GM19468 (cell line): ENCODE results near the gene UBB.
"Not testable (repeated sequence)": the region's sequence is repeated elsewhere in the genome, so short reads cannot be mapped to it uniquely, and the experiment has no call there.

Source experiments
- ATAC-seq: cut with Tn5 transposase; IDR thresholded peaks from one replicate; pipeline ENCODE4 v1.9.1; 2021; ENCODE audit warnings: mild to moderate bottlenecking, moderate library complexity, moderate number of reproducible peaks; ENCODE audit not compliant: unreplicated experiment; ENCODE audit errors: extremely low read depth

The UBB gene

DNA sequence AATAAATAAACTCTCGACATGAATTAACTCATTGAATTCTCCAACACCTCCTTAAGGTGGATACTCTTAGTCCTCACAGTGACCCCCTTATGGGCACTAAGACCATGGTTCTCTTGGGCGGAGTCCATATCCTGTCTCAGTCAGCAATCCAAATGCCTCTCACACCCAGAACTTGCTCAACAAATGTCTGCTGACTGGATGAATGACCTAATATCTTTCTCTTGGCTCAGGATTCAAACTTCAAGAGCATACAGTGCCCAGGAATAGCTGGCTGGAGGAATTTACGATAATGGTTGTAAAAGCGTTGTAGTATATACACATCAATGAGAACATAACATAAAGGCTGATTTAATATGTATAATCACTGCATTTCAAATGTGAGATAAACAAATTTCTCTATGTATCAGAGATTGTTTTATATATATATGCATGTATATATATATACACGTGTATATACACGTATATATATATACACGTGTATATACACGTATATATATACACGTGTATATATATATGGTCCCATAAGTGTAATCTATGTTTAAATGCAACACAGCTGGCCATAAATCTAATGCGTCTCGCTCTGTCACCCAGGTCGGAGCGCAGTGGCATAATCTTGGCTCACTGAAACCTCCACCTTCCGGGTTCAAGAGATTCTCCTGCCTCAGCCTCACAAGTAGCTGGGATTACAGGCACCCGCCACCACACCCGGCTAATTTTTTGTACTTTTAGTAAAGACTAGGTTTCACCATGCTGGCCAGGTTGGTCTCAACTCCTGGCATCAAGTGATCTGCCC is 6.5 kb upstream of the UBB start:
- ATAC-seq: no peak

DNA sequence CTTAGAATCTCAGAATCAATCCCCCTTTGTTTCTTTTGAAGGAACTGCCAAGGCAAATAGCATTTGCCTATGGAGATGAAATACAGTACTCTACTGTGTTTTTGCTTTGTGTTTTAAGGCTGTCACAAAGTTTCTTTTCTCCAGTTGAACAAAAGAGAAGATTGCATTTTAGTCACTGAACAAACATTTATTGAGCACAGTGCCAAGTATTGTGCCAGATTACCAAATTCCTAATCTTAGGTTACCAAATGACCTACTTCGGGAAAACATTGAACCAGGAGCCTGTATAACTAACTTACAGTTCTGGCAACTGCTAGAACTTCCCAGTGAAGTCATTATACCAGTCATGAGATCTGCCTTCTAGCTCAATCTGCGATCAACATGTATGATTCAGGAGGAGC is 3.0 kb upstream of the UBB start:
- ATAC-seq: no peak

DNA sequence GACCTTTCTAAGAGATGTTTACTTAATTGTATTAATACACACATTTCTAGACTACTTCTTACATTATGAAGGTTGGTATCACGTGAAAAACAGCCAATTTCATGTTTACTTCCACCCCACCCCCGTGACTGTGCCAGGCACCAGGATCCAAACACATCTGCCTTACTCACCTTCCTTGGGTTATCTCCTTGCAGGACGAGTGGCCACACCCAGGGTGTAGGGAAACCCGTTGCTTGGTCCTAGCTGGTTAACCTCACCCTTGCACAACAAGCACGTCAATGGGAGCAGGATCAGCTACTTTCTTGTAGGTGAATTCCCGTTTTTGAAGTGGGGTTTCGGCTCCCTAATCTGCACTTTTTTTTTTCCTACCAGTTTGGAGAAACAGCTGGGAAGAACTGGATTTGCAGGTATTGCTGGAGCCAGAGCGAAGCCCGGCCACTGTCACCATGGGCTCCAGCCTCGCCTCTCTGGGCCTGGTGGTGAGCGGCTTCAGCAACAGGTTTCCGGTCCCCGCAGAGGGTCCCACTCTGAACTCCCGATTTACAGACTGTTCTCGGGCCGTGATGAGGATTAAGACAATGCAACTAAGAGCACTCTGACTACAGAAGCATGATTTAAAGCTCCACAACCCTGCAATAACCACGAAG is 2.1 kb upstream of the UBB start:
- no peak for ATAC-seq

DNA sequence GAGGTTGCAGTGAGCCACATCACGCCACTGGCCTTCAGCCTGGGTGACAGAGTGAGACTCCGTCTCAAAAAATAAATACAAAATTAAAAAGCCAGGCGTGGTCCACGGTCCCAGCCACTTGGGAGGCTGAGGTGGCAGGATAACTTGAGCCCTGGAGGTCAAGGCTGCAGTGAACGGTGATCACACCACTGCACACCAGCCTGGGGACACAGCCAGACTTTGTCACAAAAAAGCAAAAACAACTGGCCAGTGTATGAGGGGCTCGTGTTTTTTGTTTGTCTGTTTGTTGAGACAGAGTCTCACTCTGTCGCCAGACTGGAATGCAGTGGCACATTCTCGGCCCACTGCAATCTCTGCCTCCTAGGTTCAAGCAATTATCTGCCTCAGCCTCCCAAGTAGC is 1.2 kb upstream of the UBB start:
- no peak for ATAC-seq

DNA sequence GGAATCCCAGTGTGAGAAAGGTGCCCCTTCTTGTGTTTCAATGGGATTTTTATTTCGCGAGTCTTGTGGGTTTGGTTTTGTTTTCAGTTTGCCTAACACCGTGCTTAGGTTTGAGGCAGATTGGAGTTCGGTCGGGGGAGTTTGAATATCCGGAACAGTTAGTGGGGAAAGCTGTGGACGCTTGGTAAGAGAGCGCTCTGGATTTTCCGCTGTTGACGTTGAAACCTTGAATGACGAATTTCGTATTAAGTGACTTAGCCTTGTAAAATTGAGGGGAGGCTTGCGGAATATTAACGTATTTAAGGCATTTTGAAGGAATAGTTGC is 567 bp downstream of the UBB start:
- no peak for ATAC-seq

DNA sequence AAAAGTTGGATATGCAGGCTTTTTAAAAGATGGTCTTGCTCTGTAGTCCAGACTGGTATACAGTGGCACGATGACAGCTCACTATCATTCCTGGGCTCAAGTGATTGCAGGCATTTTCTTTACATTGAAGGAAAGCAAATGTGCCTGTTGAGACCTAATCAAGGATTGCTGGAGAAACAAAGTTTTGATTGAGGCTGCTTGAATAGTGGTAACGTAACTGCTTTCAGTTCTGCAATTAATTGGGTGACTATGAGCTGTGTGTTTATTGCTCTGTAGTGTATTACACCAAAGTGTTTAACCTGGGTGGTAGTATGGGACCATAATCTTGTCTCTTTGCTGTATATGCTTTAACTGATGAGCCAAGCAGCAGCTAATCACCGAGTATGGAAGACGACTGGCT is 2.3 kb downstream of the UBB start:
- ATAC-seq: no peak

DNA sequence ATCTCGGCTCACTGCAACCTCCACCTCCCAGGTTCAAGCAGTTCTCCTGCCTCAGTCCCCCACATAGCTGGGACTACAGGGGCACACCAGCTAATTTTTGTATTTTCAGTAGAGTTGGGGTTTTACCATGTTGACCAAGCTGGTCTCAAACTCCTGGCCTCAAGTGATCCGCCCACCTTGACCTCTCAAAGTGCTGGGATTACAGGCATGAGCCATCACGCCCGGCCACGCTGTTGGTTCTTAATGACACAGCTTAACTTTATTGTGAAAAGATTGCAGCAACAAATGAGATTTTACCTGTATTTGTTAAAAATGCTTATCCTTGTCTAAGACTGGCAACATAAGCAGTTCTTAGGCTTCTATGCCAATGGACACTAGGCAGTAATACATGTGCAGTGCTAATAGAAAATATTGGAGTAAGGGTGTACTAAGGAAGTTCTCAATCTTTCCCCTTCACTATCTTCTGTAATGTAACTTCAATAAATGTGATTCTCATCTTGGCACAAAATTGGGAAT is 2.9 kb downstream of the UBB start:
- ATAC-seq: no peak

DNA sequence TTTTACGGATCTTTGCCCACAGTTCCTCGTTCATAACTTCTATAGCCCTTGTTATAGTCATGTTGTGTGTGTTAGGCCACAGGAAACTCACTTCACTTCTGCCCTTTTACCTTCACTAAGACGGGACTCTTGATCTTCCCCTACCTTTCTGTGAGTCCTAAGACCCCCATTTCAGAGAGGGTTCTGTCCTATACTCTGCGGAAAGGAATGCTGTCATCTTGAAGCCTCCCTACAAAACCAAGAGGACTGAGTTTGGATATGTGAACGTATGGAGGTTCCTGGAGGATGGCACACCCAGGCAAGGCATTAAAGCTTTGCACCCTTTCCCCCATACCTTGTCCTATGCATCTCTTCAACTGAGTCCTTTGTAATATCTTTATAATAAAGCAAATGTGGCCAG is 3.7 kb downstream of the UBB start:
- no peak for ATAC-seq

DNA sequence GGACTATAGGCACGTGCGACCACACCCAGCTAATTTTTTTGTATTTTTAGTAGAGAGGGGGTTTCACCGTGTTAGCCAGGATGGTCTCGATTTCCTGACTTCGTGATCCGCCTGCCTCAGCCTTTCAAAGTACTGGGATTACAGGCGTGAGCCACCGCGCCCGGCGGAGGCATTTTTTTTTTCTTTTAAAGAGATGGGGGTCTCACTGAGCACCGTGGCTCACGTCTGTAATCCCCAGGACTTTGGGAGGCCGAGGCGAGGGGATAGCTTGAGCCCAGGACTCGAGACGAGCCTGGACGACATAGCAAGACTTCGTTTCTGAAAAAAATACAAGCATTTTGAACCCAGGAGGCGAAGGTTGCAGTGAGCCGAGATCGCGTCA is 5.2 kb downstream of the UBB start:
- ATAC-seq: not testable (repeated sequence)

DNA sequence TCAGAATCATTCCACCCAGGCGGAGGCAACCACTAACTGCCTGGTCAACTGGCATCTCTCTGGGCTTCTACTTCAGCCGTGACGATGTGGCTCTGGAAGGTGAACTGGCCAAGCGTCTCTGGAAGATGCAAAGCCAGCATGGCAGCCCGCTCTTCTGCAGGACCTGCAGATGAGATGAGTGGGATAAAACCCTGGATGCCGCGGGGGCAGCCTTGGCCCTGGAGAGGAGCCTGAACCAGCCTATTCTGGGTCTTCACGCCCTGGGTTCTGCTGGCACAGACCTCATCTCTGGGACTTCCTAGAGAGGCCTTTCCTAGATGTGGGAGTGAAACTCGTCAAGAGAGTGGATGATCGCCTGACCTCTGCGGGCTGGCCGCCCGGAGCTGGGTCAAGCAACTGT is 10.6 kb downstream of the UBB start:
- ATAC-seq: no peak

DNA sequence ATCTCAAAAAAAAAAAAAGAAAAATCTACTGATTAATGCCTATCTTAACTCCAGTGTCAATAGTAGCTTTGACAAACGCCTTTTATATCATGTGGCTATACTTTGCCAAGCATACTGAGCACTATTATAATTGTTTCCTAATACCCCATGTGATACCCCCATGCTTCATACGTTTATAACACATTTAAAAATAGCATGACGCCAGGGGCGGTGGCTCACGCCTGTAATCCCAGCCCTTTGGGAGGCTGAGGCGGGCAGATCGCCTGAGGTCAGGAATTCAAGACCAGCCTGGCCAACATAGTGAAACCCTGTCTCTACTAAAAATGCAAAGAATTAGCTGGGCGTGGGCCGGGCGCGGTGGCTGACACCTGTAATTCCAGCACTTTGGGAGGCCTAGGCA is 11.6 kb downstream of the UBB start:
- not testable (repeated sequence) for ATAC-seq

DNA sequence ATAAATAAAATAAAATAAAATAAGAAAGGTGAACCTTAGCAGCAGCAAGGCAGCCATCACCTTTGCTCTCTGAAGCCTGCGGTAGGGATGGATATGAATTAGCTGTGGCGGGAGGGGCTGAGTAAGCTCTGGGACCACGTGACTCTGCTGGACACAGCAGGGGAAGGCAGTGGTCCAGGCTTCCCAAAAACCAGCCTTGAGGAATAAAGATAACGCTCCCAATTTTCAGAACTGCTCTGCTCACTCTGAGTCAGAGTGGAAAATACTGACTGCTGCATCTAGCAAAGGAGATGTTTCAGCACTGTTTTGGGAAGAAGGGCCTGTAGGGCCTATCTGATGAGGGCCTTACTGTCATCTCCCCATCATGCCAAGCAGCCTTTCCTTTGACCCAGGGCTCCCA is 15.0 kb downstream of the UBB start:
- not testable (repeated sequence) for ATAC-seq

DNA sequence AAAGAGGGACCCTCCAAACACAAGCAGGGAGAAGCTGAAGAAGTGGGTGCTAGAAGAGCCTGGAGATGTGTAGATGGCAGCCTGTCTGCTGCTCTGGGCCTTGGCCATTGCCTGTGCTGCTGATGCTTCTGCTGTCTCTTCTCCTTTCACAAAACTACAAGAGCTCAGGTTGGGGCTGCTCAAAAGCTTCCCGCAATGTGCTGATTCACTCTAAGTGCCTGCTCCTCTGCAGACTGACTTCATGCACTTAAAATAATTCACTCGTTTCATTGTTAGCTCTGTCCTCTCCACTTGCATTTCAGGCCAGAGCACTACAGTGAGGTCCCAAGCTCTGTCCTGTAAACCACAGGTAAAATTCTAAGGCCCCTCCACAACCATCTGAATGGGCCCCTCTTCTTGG is 15.8 kb downstream of the UBB start:
- not testable (repeated sequence) for ATAC-seq

DNA sequence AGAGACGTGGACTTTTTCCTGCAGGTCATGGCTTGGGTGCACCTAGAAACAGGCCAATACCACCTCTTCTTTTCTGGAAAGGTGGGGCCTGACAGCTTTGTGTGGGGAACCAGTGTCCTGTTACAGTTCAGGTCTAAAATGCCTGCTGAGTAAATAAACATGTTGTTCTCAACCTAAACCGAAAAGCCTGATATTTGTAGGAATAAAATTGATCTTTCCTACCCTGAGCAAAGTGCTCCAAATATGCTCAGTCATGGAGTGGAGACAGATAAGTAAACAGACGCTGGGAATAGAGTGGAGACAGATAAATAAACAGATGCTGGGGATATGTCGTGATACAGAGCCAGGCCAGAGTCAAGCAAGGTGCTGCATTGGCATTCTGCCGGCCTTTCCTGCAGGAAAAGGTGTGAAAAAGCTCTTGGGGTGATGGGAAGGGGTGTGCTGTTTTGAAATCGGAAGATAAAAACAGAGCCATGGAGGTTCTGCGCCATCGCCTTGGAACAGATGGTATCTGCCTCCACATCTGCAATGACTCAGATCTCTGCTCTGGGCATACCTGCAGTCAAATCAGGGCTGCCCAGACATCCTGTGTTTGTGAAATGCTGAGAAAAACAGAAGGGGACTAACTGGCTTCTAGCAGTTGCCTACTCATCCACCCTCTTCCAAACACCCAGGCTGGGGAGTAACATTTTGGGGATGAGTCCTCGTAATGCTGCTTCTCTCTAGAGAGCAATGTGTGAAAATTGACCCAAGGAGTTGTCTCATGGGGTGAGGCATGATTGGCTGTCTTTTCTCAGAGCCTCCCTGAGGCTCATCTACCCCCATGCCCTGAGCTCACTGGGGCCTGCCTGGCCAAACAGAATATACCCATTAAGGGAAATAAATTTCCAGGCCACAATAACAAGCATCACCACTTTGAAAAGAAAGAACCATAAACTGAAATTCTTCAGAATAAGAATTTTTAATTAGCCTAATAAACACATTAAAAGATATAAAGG is 17.7 kb downstream of the UBB start:
- no peak for ATAC-seq

DNA sequence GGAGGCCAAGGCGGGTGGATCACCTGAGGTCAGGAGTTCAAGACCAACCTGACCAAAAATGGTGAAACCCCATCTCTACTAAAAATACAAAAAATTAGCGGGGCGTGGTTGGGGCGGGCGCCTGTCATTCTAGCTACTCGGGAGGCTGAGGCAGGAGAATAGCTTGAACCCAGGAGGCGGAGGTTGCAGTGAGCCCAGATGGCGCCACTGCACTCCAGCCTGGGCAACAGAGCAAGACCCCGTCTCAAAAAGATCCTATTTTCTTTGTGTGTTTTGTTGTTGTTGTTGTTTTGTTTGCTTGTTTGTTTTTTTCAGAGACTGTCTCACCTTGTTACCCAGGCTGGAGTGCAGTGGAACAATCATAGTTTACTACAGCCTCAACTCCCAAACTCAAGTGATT is 23.0 kb downstream of the UBB start:
- ATAC-seq: not testable (repeated sequence)

DNA sequence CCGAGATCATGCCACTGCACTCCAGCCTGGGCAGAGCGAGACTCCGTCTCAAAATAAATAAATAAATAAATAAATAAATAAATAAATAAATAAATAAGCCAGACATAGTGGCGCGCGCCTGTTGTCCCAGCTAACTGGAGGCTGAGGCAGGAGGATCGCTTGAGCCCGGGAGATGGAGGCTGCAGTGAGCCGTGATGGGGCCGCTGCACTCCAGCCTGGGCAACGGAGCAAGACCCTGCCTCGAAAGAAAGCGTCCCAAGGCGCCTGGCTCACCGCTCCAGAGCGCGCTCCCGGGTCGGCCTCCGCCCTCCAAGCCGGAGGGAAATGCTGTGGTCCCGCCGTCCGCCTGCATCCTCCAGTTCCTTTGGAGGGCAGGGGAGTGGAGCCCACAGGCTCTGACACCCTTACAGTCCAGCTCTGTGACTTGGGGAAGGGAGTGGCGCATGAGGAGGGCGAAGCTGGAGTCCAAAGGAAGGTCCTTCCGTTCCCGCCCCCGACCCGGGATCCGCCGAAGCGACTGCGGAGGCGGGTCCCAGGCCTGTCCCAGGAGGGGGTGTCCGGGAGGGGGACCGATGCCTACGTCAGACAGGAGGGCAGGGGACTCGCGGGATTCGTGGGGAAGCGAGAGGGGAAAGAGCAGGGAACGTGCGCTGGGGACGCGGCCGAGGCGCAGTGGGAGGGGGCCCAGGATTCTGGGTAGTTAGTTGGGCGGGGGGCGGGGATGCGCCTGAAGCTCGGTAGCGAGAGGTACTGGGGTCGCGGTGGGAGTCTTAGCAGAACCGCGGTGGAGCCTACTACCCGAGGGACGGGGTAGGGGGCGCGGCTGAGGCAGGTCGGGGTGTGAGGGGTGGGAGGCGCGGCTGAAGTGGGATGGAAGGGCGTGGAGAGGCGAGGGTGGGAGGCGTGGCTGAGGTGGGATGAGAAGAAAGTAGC is 26.1 kb downstream of the UBB start:
- no peak for ATAC-seq

DNA sequence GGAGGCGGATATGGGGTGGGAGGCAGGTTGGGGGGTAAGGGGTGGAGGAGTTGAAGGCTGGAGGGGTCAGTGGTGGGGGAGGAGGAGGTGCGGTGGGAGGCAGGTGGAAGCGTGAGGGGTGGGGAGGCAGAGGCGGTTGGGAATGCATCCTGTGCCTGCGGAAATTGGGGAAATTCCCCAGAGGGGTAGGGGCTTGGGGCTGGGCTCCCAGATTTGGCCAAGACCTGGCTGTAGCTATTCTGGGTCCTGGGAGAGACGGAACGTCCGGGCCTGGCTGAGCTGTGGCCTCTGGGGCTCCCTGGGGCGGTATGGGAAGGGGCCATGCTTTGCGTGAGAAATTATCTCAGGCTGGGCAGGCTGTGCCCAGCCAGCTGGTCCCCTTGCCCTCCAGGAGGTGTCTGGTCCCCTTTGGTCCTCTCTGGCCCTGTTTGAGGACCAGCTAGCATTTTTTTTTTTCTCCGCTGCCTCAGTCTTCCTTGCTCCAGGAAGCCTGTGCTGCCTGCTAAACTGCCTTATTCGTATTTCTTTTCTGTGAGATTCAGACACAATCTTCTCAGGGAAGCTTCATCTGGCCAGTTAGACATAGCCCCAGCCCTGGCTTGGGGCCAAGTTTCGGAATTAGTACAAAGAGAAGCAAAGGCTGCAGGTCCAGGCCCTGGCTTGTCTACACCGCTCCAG is 27.2 kb downstream of the UBB start:
- peak; percentile 72 for ATAC-seq

DNA sequence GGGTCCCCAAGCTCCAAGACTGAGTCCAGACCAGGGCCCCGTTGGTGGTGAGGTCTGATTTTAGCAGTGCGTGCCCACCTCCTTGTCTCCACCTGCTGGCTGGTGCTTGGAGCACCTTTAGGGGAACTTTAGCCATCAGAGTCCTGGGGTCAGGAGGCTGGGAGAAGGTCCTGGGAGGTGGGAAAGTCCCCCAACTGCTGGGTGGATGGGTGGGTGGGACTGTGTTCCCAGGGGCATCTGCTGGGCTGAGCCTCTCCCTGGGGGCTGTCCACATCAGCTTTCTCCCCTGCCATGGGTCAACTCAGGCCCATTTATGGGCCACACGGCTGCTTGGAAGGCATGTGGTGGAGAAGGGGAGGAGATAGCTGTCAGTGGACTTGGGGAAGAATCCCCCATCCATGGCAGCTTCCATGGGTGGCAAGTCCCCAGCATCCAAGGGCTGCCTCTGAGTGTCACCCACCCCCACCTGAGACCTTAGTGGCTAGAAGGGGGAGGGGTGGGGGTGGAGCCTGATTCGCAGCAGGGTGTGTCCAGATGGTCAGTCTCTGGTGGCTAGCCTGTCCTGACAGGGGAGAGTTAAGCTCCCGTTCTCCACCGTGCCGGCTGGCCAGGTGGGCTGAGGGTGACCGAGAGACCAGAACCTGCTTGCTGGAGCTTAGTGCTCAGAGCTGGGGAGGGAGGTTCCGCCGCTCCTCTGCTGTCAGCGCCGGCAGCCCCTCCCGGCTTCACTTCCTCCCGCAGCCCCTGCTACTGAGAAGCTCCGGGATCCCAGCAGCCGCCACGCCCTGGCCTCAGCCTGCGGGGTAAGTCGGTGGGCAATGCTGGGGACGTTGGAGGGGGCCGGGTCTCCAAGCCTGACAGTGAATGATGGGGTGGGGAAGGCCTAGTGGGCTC is 34.4 kb downstream of the UBB start, which contains the start of gene TRPV2:
Gene TRPV2, plus strand, starts transcription at position 541 of the 894 bp plus-strand sequence. CDS start 2,098 bp downstream, outside the sequence.
- no peak for ATAC-seq
